Mesenchymal stem cell (in vitro differentiated cells and primary cell): ENCODE measurements around the gene FSTL1.

Experiments used
- DNase-seq: peaks from one replicate; pipeline ENCODE4 v3.0.0-alpha.2; 2013
- H2AFZ ChIP-seq: one replicate; pipeline ENCODE4 v1.6.1; 2013; ENCODE audit warnings: low read depth, mild to moderate bottlenecking, control low read depth, inconsistent platforms, low read length, moderate library complexity
- H2AK5ac ChIP-seq: 2 replicates; pipeline ENCODE4 v1.6.1; 2013; ENCODE audit warnings: low read length, moderate library complexity, mild to moderate bottlenecking, inconsistent platforms; ENCODE audit not compliant: severe bottlenecking
- H2BK120ac ChIP-seq: one replicate; pipeline ENCODE4 v1.6.1; 2013; ENCODE audit warnings: low read depth, mild to moderate bottlenecking, inconsistent platforms, low read length, moderate library complexity
- H2BK12ac ChIP-seq, 2 experiments: one replicate each; pipeline ENCODE4 v1.6.1; 2013; ENCODE audit warnings: inconsistent platforms in 2 of 2, low read length in 2 of 2, mild to moderate bottlenecking in 2 of 2, moderate library complexity in 2 of 2, control low read depth in 1 of 2
- H2BK15ac ChIP-seq: one replicate; pipeline ENCODE4 v1.6.1; 2013; ENCODE audit warnings: mild to moderate bottlenecking, low read depth, inconsistent platforms; ENCODE audit not compliant: poor library complexity, severe bottlenecking
- H2BK5ac ChIP-seq: 2 replicates; pipeline ENCODE4 v1.6.1; 2013; ENCODE audit warnings: low read depth, mild to moderate bottlenecking, low read length, control low read depth, inconsistent platforms; ENCODE audit not compliant: poor library complexity, severe bottlenecking
- H3K14ac ChIP-seq, 2 experiments: one replicate each; pipeline ENCODE4 v1.6.1; 2013; ENCODE audit warnings: inconsistent platforms in 2 of 2, low read length in 2 of 2, control low read depth in 1 of 2, mild to moderate bottlenecking in 1 of 2, moderate library complexity in 1 of 2
- H3K18ac ChIP-seq, 2 experiments: one replicate each; pipeline ENCODE4 v1.6.1; 2013; ENCODE audit warnings: inconsistent platforms in 2 of 2, low read length in 2 of 2, control low read depth in 1 of 2, low read depth in 1 of 2, mild to moderate bottlenecking in 1 of 2
- H3K23ac ChIP-seq, 2 experiments: one replicate each; pipeline ENCODE4 v1.6.1; 2013; ENCODE audit warnings: inconsistent platforms in 2 of 2, low read length in 2 of 2, mild to moderate bottlenecking in 2 of 2, moderate library complexity in 2 of 2, control low read depth in 1 of 2
- H3K27ac ChIP-seq: 2 replicates; pipeline ENCODE4 v1.5.1; 2013; ENCODE audit warnings: mild to moderate bottlenecking, moderate library complexity, low read length, control low read depth, inconsistent platforms; ENCODE audit not compliant: poor library complexity, severe bottlenecking
- H3K27me3 ChIP-seq, 2 experiments: 2 replicates each; pipeline versions ENCODE4 v1.6.1 to v1.7.0; 2013; ENCODE audit warnings: low read length in 2 of 2, mild to moderate bottlenecking in 2 of 2, moderate library complexity in 2 of 2, control low read depth in 1 of 2, inconsistent platforms in 1 of 2; ENCODE audit not compliant: control insufficient read depth in 1 of 2, insufficient read depth in 1 of 2
- H3K36me3 ChIP-seq, 2 experiments: 2 replicates each; pipeline versions ENCODE4 v1.6.1 to v1.7.0; 2013; ENCODE audit warnings: low read length in 2 of 2, control low read depth in 1 of 2, inconsistent platforms in 1 of 2, low read depth in 1 of 2, mild to moderate bottlenecking in 1 of 2; ENCODE audit not compliant: insufficient read depth in 2 of 2, control insufficient read depth in 1 of 2
- H3K4ac ChIP-seq, 2 experiments: one replicate each; pipeline ENCODE4 v1.6.1; 2013; ENCODE audit warnings: inconsistent platforms in 2 of 2, low read length in 2 of 2, mild to moderate bottlenecking in 2 of 2, moderate library complexity in 2 of 2, control low read depth in 1 of 2, low read depth in 1 of 2
- H3K4me1 ChIP-seq: 2 replicates; pipeline ENCODE4 v1.6.1; 2013; ENCODE audit warnings: low read depth, low read length, control low read depth; ENCODE audit not compliant: control insufficient read depth, insufficient read depth
- H3K4me2 ChIP-seq: 2 replicates; pipeline ENCODE4 v1.6.1; 2013; ENCODE audit warnings: low read length, mild to moderate bottlenecking, inconsistent platforms; ENCODE audit not compliant: poor library complexity, severe bottlenecking
- H3K4me3 ChIP-seq, 2 experiments: 2 replicates each; pipeline versions ENCODE4 v1.5.1 to v1.7.0; 2013; ENCODE audit warnings: low read length in 2 of 2, mild to moderate bottlenecking in 2 of 2, control low read depth in 1 of 2, low read depth in 1 of 2; ENCODE audit not compliant: insufficient read depth in 1 of 2
- H3K79me1 ChIP-seq: replicated peaks from 2 replicates; pipeline ENCODE4 v1.6.1; 2013; ENCODE audit warnings: mild to moderate bottlenecking, control low read depth, low read length, inconsistent platforms; ENCODE audit not compliant: poor library complexity, severe bottlenecking
- H3K9ac ChIP-seq: 2 replicates; pipeline ENCODE4 v1.7.0; 2013; ENCODE audit warnings: mild to moderate bottlenecking, low read length, moderate library complexity
- H3K9me3 ChIP-seq: 2 replicates; pipeline ENCODE4 v1.7.0; 2013; ENCODE audit warnings: mild to moderate bottlenecking, low read length; ENCODE audit not compliant: control insufficient read depth
- H4K8ac ChIP-seq: one replicate; pipeline ENCODE4 v1.6.1; 2013; ENCODE audit warnings: inconsistent platforms, mild to moderate bottlenecking, low read length, moderate library complexity
- H4K91ac ChIP-seq: one replicate; pipeline ENCODE4 v1.6.1; 2013; ENCODE audit warnings: mild to moderate bottlenecking, low read length, inconsistent platforms
- WGBS: methylation state at CpG from one replicate; pipeline ENCODE4 v1.1.7; 2013; ENCODE audit warnings: mixed read lengths; 5-methylcytosine and 5-hydroxymethylcytosine counted together

Gene FSTL1

DNA sequence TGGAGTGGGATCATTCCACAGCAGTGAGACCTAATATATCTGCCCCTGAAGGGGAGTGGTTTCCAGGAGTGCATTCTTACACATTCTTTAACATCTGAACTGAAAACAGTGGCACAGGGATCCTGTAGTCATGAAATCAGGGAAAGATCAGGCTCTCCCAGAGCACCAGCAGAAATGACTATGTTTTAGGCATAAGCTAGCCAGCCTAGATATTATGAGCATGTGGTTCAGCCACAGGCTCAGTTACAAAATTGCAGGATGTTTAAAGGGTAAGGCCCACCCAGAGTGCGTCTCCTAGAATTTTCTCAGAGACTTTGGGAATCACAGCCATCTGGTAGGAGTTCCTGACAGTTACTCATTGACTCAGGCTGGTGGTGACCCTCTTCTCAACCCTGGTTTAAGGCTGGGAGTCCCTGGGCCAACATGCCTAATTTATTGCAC lies 20.9 kb downstream of the FSTL1 start:
- no peak overlapping the region for H2BK12ac ChIP-seq
- H4K8ac ChIP-seq = no peak overlapping the region
- no peak overlapping the region for H3K18ac ChIP-seq
- H3K4ac ChIP-seq = no peak overlapping the region
- no peak overlapping the region for H3K23ac ChIP-seq
- no peak overlapping the region for H3K14ac ChIP-seq
- peaks cover 15% of the 10 kb centered on the region for H3K4me1 ChIP-seq
- WGBS = 54% methylated on average over 1 of the region's 1 CpG
- no peak overlapping the region for H3K4me2 ChIP-seq
- H4K91ac ChIP-seq = no peak overlapping the region
- H3K36me3 ChIP-seq = peaks cover 11 to 86% of the 10 kb centered on the region in 2 experiments
- H3K4me3 ChIP-seq = no peak overlapping the region
- no peak overlapping the region for H2BK120ac ChIP-seq
- no peaks in the 10 kb centered on the region for H3K27me3 ChIP-seq
- H2BK5ac ChIP-seq = no peak overlapping the region
- H2BK15ac ChIP-seq = no peak overlapping the region
- H2AFZ ChIP-seq = no peak overlapping the region
- H3K9ac ChIP-seq = peak overlapping the region; percentile 23
- H3K9me3 ChIP-seq = no peaks in the 10 kb centered on the region
- DNase-seq = peak; percentile 70
- H3K27ac ChIP-seq = peak overlapping the region; percentile 73
- H2AK5ac ChIP-seq = peak overlapping the region; percentile 43
- H3K79me1 ChIP-seq = peaks cover 23% of the 10 kb centered on the region

DNA sequence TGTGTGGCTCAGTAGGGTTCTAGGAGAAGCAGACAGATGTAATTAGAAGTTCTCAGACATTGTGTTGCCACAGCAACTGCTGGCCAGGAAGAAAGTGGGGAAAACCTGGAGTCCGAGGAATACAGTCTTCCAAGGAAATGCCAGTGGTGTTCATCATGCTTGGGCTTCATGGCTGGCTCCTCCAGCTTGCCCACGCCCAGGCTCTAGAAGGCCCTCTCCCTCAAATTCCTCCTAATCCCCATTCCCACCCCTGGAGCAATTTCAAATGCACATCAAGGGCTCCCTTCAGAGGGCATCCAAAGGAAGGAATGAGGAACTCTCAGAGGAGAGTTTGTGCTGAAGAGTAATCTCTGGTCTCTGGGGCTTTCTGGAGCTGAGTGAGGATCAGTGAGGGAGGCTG lies 21.9 kb downstream of the FSTL1 start:
- H3K79me1 ChIP-seq = peaks cover 30% of the 10 kb centered on the region
- H2BK120ac ChIP-seq = no peak overlapping the region
- no peak overlapping the region for H3K4ac ChIP-seq
- no peak overlapping the region for H2BK12ac ChIP-seq
- H3K27me3 ChIP-seq = no peaks in the 10 kb centered on the region
- WGBS = 64% methylated on average over 2 of the region's 2 CpGs
- no peak overlapping the region for H2BK15ac ChIP-seq
- H2AK5ac ChIP-seq = no peak overlapping the region
- DNase-seq = no peak
- H4K91ac ChIP-seq = no peak overlapping the region
- H3K4me2 ChIP-seq = no peak overlapping the region
- H3K9me3 ChIP-seq = no peaks in the 10 kb centered on the region
- no peak overlapping the region for H2AFZ ChIP-seq
- no peak overlapping the region for H3K9ac ChIP-seq
- peaks cover 18 to 86% of the 10 kb centered on the region in 2 experiments for H3K36me3 ChIP-seq
- H2BK5ac ChIP-seq = no peak overlapping the region
- H3K4me1 ChIP-seq = peaks cover 14% of the 10 kb centered on the region
- H3K4me3 ChIP-seq = no peak overlapping the region
- H3K23ac ChIP-seq = no peak overlapping the region
- no peak overlapping the region for H4K8ac ChIP-seq
- no peak overlapping the region for H3K18ac ChIP-seq
- H3K14ac ChIP-seq = no peak overlapping the region
- H3K27ac ChIP-seq = peak overlapping the region; percentile 73

DNA sequence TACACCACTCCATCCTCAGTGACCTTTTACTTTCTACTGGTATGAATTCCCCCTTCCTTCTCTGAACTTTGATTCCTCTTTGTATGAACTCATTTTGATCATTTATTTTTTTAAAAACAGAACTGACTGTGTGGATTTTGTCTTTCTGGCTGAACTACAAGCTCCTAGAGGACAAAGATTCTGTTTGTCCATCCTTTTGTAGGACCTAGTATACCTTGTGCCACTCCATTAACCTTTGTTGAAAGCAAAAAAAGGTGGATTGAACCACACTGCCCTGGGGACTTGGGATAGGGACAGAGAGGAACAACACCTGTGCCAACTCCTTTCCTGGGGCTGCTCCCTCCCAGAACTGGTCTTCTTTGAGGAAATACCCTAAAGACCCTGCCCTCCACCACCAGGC lies 23.6 kb downstream of the FSTL1 start:
- Histone ChIP-seq H3K4ac (no peak overlapping the region), H3K14ac (no peak overlapping the region), H2BK5ac (no peak overlapping the region), H3K9me3 (no peaks in the 10 kb centered on the region), H2AFZ (no peak overlapping the region), H3K4me3 (no peak overlapping the region), H3K4me1 (peaks cover 11% of the 10 kb centered on the region), H2BK120ac (no peak overlapping the region), H2AK5ac (no peak overlapping the region), H2BK12ac (no peak overlapping the region), H3K23ac (no peak overlapping the region), H3K4me2 (no peak overlapping the region), H3K79me1 (peaks cover 30% of the 10 kb centered on the region), H3K9ac (no peak overlapping the region), H3K36me3 (peaks cover 20 to 83% of the 10 kb centered on the region in 2 experiments), H2BK15ac (no peak overlapping the region), H3K27ac (no peak overlapping the region), H4K91ac (no peak overlapping the region), H3K27me3 (no peaks in the 10 kb centered on the region), H3K18ac (no peak overlapping the region), H4K8ac (no peak overlapping the region)
- no peak for DNase-seq

DNA sequence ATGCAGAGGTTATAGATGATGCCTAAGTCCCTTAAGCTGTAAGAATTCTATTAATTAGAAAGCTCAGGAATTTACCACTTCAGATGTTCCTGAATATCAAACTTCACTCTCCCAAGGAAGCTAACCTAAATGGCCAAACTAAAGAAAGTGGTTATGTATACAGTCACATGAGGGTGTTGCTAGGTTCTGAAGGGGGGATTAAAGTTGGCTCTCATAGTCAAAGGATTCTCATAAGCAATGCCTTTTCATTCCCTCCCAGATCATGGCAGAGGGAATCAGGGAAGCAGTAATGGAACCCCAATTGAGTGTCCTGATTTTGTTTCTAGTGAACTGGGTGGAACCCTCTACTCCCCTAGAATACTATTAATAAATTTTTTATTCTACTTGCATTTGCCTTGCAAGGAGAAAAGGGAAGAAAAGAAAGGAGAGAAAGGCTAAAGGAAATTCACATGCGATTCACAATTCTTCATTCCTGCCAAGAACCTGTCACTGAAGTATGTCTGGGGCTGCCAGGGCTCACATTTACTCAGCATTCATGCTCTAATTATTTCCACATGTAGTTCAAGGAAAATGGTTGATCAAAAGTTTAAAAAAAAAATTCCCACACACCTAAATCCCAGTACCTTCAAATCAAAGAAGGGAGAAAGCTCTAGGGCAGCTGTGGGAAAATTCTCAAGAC lies 25.1 kb downstream of the FSTL1 start:
- Histone ChIP-seq H2AK5ac (no peak overlapping the region), H3K23ac (no peak overlapping the region), H3K4me3 (no peak overlapping the region), H3K4ac (no peak overlapping the region), H2BK12ac (no peak overlapping the region), H3K79me1 (peaks cover 28% of the 10 kb centered on the region), H4K91ac (no peak overlapping the region), H3K18ac (no peak overlapping the region), H2BK5ac (no peak overlapping the region), H3K9ac (peak overlapping the region; percentile 13), H3K9me3 (no peaks in the 10 kb centered on the region), H4K8ac (no peak overlapping the region), H3K14ac (no peak overlapping the region), H3K4me2 (no peak overlapping the region), H3K27me3 (no peaks in the 10 kb centered on the region), H3K27ac (peak overlapping the region; percentile 24), H2BK15ac (no peak overlapping the region), H2AFZ (no peak overlapping the region), H2BK120ac (no peak overlapping the region), H3K36me3 (peaks cover 20 to 82% of the 10 kb centered on the region in 2 experiments), H3K4me1 (peaks cover 11% of the 10 kb centered on the region)
- peak; percentile 48 for DNase-seq
- WGBS = 50% methylated on average over 1 of the region's 1 CpG
